Measurements from ENCODE around the gene NXPH1.

NXPH1 gene

DNA sequence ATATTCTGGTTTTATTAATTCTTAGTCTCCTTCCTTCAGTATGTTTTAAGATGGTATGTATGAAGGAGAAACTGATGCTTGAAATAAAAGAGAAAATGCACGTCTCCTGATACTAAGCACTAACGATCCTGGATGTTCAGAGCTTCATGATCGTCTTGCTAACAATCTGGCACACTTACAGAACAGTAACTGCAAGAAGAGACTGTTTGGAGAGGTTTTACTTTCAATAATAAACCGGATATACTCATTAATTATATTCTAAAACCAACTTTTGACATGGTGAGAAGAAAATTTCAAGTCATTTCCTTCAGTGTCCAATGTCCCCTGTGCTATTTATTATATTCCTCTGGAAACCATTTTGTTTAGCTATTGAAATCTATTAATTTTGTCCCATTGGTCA is 251.0 kb downstream of the NXPH1 start:
- Histone ChIP-seq H3K36me3 (ENCODE audit: control insufficient read depth in 4 of 4, insufficient read depth in 4 of 4, low read length in 3 of 4) (no peaks in the 10 kb centered on the region), H3K9me3 (ENCODE audit: control extremely low read depth in 1 of 5, control insufficient read depth in 4 of 5, insufficient read depth in 2 of 5, low read depth in 1 of 5, low read length in 4 of 5) (no peaks in the 10 kb centered on the region), H3K27ac (ENCODE audit: insufficient read depth in 1 of 2, low read depth in 1 of 2, low read length in 2 of 2, poor library complexity in 1 of 2, severe bottlenecking in 2 of 2) (no peak overlapping the region), H3K4me1 (ENCODE audit: control extremely low read depth in 1 of 4, control insufficient read depth in 4 of 4, insufficient read depth in 4 of 4, low read length in 3 of 4) (peaks cover 0 to 5% (median 0%) of the 10 kb centered on the region in 4 experiments), H3K4me3 (ENCODE audit: control insufficient read depth in 1 of 7, extremely low read depth in 1 of 7, insufficient read depth in 4 of 7, low read depth in 2 of 7, low read length in 6 of 7) (no peak overlapping the region), H3K27me3 (replicated peaks in 2 of 5; ENCODE audit: control insufficient read depth in 4 of 5, insufficient read depth in 5 of 5, low read length in 4 of 5) (no peaks in the 10 kb centered on the region)
- WGBS (ENCODE audit: insufficient coverage): no CpG with 5 or more reads among the region's 4 CpGs
- CTCF ChIA-PET: no interaction called here
- DNase-seq: peak in 2 of 3 donors; percentile 2 to 34
- POLR2A ChIA-PET: no interaction called here

DNA sequence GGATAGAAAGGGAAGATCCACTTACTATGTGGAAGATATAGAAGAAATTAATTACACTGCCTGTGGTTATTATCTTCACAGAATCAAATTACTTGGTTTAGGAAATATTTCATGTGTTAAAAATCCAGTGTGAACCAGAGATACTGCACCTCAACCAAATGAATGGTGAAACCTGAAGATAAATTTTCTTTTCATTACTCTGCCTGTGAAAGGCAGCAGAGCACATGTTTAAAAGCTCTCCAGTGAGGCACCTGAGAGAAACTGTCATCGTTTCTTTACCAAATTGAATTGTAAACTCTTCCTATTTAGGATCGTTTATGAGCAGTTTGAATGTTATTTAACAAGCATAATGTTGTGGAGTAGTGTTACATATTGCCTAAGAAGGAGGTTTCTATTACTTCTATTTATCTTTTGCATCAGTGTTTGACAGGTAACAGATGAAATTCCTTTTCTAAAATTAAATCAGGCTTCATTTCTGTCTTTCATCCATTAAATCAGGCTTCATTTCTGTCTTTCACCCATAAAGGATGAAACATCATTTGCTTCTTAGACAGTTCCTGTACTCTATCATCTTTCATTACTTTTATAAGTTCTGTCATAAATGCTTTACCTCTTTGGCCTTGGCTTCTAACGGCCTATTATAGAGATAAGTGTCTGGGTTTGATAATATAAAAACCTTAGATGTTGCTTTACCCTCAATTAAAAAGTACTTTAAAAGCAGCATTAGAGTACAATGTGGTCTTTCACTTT is 266.6 kb downstream of the NXPH1 start:
- Histone ChIP-seq H3K9me3 (ENCODE audit: control extremely low read depth in 1 of 5, control insufficient read depth in 4 of 5, insufficient read depth in 2 of 5, low read depth in 1 of 5, low read length in 4 of 5) (no peaks in the 10 kb centered on the region), H3K27ac (ENCODE audit: insufficient read depth in 1 of 2, low read depth in 1 of 2, low read length in 2 of 2, poor library complexity in 1 of 2, severe bottlenecking in 2 of 2) (no peak overlapping the region), H3K4me1 (ENCODE audit: control extremely low read depth in 1 of 4, control insufficient read depth in 4 of 4, insufficient read depth in 4 of 4, low read length in 3 of 4) (no peaks in the 10 kb centered on the region), H3K4me3 (ENCODE audit: control insufficient read depth in 1 of 7, extremely low read depth in 1 of 7, insufficient read depth in 4 of 7, low read depth in 2 of 7, low read length in 6 of 7) (no peak overlapping the region), H3K36me3 (ENCODE audit: control insufficient read depth in 4 of 4, insufficient read depth in 4 of 4, low read length in 3 of 4) (no peaks in the 10 kb centered on the region), H3K27me3 (replicated peaks in 2 of 5; ENCODE audit: control insufficient read depth in 4 of 5, insufficient read depth in 5 of 5, low read length in 4 of 5) (no peaks in the 10 kb centered on the region)
- POLR2A ChIA-PET: no interaction called here
- no peak for DNase-seq
- no CpG with 5 or more reads among the region's 3 CpGs for WGBS (ENCODE audit: insufficient coverage)
- CTCF ChIA-PET: no interaction called here

DNA sequence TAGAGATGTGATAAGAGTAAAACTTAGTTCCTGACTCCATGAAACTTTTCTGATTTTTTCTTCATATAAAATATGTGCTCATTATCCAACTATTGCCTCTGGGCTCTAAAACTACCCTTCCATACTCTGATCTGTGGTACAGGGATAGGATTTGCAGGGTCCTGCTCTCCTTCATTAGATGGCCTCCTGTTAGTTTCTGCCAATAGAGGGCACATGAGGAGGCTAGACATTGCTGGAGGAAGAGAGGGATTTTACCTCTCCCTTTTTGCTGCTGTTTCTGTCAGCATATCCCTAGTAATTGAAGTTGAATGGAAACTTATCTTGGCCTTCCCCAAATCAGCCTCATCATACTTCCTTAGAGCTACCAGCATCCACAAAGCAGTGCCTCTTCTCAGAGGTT is 269.4 kb downstream of the NXPH1 start:
- Histone ChIP-seq H3K27me3 (replicated peaks in 2 of 5; ENCODE audit: control insufficient read depth in 4 of 5, insufficient read depth in 5 of 5, low read length in 4 of 5) (no peaks in the 10 kb centered on the region), H3K27ac (ENCODE audit: insufficient read depth in 1 of 2, low read depth in 1 of 2, low read length in 2 of 2, poor library complexity in 1 of 2, severe bottlenecking in 2 of 2) (no peak overlapping the region), H3K36me3 (ENCODE audit: control insufficient read depth in 4 of 4, insufficient read depth in 4 of 4, low read length in 3 of 4) (no peaks in the 10 kb centered on the region), H3K4me3 (ENCODE audit: control insufficient read depth in 1 of 7, extremely low read depth in 1 of 7, insufficient read depth in 4 of 7, low read depth in 2 of 7, low read length in 6 of 7) (no peak overlapping the region), H3K9me3 (ENCODE audit: control extremely low read depth in 1 of 5, control insufficient read depth in 4 of 5, insufficient read depth in 2 of 5, low read depth in 1 of 5, low read length in 4 of 5) (no peaks in the 10 kb centered on the region), H3K4me1 (ENCODE audit: control extremely low read depth in 1 of 4, control insufficient read depth in 4 of 4, insufficient read depth in 4 of 4, low read length in 3 of 4) (no peaks in the 10 kb centered on the region)
- DNase-seq: no peak
- CTCF ChIA-PET: no interaction called here
- POLR2A ChIA-PET: no interaction called here

DNA sequence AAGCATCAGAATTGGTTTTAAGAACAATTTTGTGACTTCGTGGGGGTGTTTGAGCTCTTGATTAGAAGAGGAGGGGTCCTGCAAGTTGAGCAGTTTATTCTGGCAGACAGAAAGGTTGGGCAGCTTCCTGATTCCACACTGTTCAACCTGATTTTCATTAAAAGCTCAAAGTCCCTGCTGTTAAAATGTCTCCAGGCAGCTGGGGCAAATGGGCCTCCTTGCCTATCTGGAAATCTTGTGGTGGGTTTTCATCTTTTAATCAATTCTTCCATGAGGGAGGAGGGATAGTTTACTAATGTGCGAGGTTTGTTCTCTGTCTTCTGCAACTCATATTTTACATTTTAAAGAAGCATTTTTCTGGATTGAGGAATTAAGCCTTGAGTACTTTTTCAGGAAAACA is 276.7 kb downstream of the NXPH1 start:
- Histone ChIP-seq H3K27me3 (replicated peaks in 2 of 5; ENCODE audit: control insufficient read depth in 4 of 5, insufficient read depth in 5 of 5, low read length in 4 of 5) (no peaks in the 10 kb centered on the region), H3K36me3 (ENCODE audit: control insufficient read depth in 4 of 4, insufficient read depth in 4 of 4, low read length in 3 of 4) (no peaks in the 10 kb centered on the region), H3K27ac (ENCODE audit: insufficient read depth in 1 of 2, low read depth in 1 of 2, low read length in 2 of 2, poor library complexity in 1 of 2, severe bottlenecking in 2 of 2) (no peak overlapping the region), H3K9me3 (ENCODE audit: control extremely low read depth in 1 of 5, control insufficient read depth in 4 of 5, insufficient read depth in 2 of 5, low read depth in 1 of 5, low read length in 4 of 5) (no peaks in the 10 kb centered on the region), H3K4me1 (ENCODE audit: control extremely low read depth in 1 of 4, control insufficient read depth in 4 of 4, insufficient read depth in 4 of 4, low read length in 3 of 4) (no peaks in the 10 kb centered on the region), H3K4me3 (ENCODE audit: control insufficient read depth in 1 of 7, extremely low read depth in 1 of 7, insufficient read depth in 4 of 7, low read depth in 2 of 7, low read length in 6 of 7) (no peak overlapping the region)
- ChIA-PET POLR2A (no interaction called here), CTCF (no interaction called here)
- WGBS (ENCODE audit: insufficient coverage): no CpG with 5 or more reads among the region's 2 CpGs
- DNase-seq: no peak

DNA sequence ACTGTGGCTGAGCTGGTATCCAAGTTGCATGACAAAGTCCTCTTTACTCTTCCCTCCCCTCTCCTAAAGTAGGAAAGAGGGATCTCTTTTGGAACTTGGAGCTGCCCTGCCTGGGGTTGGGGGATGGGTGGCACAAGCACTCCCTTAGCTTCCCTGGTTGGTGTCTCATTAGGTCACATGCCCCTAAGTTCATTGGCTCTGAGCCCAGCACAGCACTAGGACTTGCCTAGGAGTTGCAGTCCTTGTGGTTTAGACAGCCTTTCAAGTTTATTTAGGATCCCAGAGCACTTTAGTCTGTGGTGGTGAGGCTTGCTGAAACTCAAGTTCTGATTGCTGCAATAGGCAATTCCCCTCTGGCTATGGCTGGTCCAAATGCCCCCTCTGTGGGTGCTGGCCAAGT is 281.4 kb downstream of the NXPH1 start:
- Histone ChIP-seq H3K9me3 (ENCODE audit: control extremely low read depth in 1 of 5, control insufficient read depth in 4 of 5, insufficient read depth in 2 of 5, low read depth in 1 of 5, low read length in 4 of 5) (no peaks in the 10 kb centered on the region), H3K27me3 (replicated peaks in 2 of 5; ENCODE audit: control insufficient read depth in 4 of 5, insufficient read depth in 5 of 5, low read length in 4 of 5) (no peaks in the 10 kb centered on the region), H3K36me3 (ENCODE audit: control insufficient read depth in 4 of 4, insufficient read depth in 4 of 4, low read length in 3 of 4) (no peaks in the 10 kb centered on the region), H3K27ac (ENCODE audit: insufficient read depth in 1 of 2, low read depth in 1 of 2, low read length in 2 of 2, poor library complexity in 1 of 2, severe bottlenecking in 2 of 2) (no peak overlapping the region), H3K4me1 (ENCODE audit: control extremely low read depth in 1 of 4, control insufficient read depth in 4 of 4, insufficient read depth in 4 of 4, low read length in 3 of 4) (no peaks in the 10 kb centered on the region), H3K4me3 (ENCODE audit: control insufficient read depth in 1 of 7, extremely low read depth in 1 of 7, insufficient read depth in 4 of 7, low read depth in 2 of 7, low read length in 6 of 7) (no peak overlapping the region)
- POLR2A ChIA-PET: no interaction called here
- DNase-seq: no peak
- CTCF ChIA-PET: no interaction called here

DNA sequence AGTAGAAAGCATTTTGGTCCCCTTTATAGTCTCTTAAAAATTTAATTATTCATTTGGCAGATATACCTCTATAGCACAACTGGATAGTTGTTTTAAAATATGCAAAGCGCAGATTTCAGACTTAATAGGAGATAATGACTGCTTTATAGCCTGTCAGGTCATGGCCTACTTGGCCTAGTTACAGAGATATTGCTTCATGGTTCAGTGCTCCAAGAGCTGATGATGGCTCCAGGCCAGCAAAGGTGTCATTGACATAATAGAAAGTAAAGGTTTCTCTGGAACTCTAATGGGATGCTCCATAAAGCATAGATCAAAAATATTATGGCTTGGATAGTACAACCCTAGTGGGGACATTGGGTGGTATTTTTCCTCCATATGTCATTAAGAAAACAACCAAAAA is 285.7 kb downstream of the NXPH1 start:
- H3K27ac ChIP-seq (ENCODE audit: insufficient read depth in 1 of 2, low read depth in 1 of 2, low read length in 2 of 2, poor library complexity in 1 of 2, severe bottlenecking in 2 of 2): no peak overlapping the region
- 100% methylated on average over 1 of the region's 1 CpG for WGBS (ENCODE audit: insufficient coverage)
- H3K4me1 ChIP-seq (ENCODE audit: control extremely low read depth in 1 of 4, control insufficient read depth in 4 of 4, insufficient read depth in 4 of 4, low read length in 3 of 4): no peaks in the 10 kb centered on the region
- DNase-seq: no peak
- no peaks in the 10 kb centered on the region for H3K9me3 ChIP-seq (ENCODE audit: control extremely low read depth in 1 of 5, control insufficient read depth in 4 of 5, insufficient read depth in 2 of 5, low read depth in 1 of 5, low read length in 4 of 5)
- ChIA-PET CTCF (no interaction called here), POLR2A (no interaction called here)
- H3K4me3 ChIP-seq (ENCODE audit: control insufficient read depth in 1 of 7, extremely low read depth in 1 of 7, insufficient read depth in 4 of 7, low read depth in 2 of 7, low read length in 6 of 7): no peak overlapping the region
- no peaks in the 10 kb centered on the region for H3K27me3 ChIP-seq (replicated peaks in 2 of 5; ENCODE audit: control insufficient read depth in 4 of 5, insufficient read depth in 5 of 5, low read length in 4 of 5)
- H3K36me3 ChIP-seq (ENCODE audit: control insufficient read depth in 4 of 4, insufficient read depth in 4 of 4, low read length in 3 of 4): no peaks in the 10 kb centered on the region

DNA sequence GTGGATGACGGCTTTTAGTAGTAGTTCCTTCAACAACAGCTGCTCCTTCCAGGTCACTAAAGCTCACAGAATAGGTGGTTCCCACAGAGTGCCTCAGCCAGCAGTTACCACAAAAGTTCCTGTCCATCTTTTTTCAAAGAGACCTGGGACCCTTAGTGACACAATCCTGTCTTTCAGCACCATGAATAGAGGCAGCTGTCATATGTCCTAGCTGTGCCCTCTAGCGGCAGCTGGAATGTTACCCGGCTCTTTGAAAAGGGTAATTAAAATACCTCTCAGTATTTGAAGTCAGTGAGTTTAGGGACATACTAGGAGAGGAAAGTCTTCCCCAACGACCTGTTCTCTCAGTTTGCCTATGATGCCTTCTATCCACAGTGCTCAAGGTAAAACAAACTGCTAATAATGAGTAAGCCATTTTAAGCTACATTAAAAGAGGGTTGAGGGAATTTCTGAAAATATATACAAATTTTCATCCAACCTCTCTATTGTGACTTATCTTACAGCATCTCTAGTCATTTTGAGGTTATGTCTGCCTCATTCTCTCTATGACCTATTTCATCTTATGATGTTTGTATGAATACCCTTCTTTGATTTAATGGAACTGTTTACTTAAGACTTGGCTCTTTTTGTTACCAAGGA is 290.8 kb downstream of the NXPH1 start:
- Histone ChIP-seq H3K27ac (ENCODE audit: insufficient read depth in 1 of 2, low read depth in 1 of 2, low read length in 2 of 2, poor library complexity in 1 of 2, severe bottlenecking in 2 of 2) (no peak overlapping the region), H3K27me3 (replicated peaks in 2 of 5; ENCODE audit: control insufficient read depth in 4 of 5, insufficient read depth in 5 of 5, low read length in 4 of 5) (no peaks in the 10 kb centered on the region), H3K4me3 (ENCODE audit: control insufficient read depth in 1 of 7, extremely low read depth in 1 of 7, insufficient read depth in 4 of 7, low read depth in 2 of 7, low read length in 6 of 7) (no peak overlapping the region), H3K4me1 (ENCODE audit: control extremely low read depth in 1 of 4, control insufficient read depth in 4 of 4, insufficient read depth in 4 of 4, low read length in 3 of 4) (no peaks in the 10 kb centered on the region), H3K9me3 (ENCODE audit: control extremely low read depth in 1 of 5, control insufficient read depth in 4 of 5, insufficient read depth in 2 of 5, low read depth in 1 of 5, low read length in 4 of 5) (no peaks in the 10 kb centered on the region), H3K36me3 (ENCODE audit: control insufficient read depth in 4 of 4, insufficient read depth in 4 of 4, low read length in 3 of 4) (no peaks in the 10 kb centered on the region)
- ChIA-PET CTCF (interaction anchor here (0.6 to 2.2 kb wide), 6 partner anchors 9 to 307 kb away, joined by 3 to 7 read pairs (median 6); no protein-coding TSS in a partner anchor), POLR2A (no interaction called here)
- peak; percentile 7 to 56 (median 42) for DNase-seq
- 33% methylated on average over 3 of the region's 4 CpGs for WGBS (ENCODE audit: insufficient coverage)

All from common myeloid progenitor, CD34-positive (primary cell).